HepG2 (cell line): ENCODE data around the gene ANKEF1. TPM values are rescaled to one million over a fixed set of nuclear protein-coding genes. Genes with fewer than 3 reads are reported as not detected.

Experiments
- CCDC6 ChIP-seq: sonication (generic); formaldehyde crosslinking; IDR thresholded peaks from 2 replicates; pipeline ENCODE4 v1.8.1; 2022; ENCODE audit warnings: mild to moderate bottlenecking, missing genetic modification reagents, moderate library complexity
- CHD4 ChIP-seq: fragments of 200-600 bp; sonication (generic); IDR thresholded peaks from 2 replicates; pipeline ENCODE4 v1.7.0; 2017; ENCODE audit warnings: mild to moderate bottlenecking, low read length, borderline replicate concordance
- CREM ChIP-seq, 2 experiments: sonication (generic) in 1 of 2; formaldehyde crosslinking in 1 of 2; IDR thresholded peaks; 2 replicates each; pipeline versions ENCODE4 v1.4.0 to v1.6.1; 2016 to 2020; ENCODE audit warnings: antibody characterized with exemption in 1 of 2, mild to moderate bottlenecking in 1 of 2, missing genetic modification reagents in 1 of 2
- CSRNP1 ChIP-seq: sonication (generic); formaldehyde crosslinking; IDR thresholded peaks from 2 replicates; pipeline ENCODE4 v1.8.1; 2023; ENCODE audit warnings: mild to moderate bottlenecking, missing genetic modification reagents
- GATAD1 ChIP-seq: IDR thresholded peaks from 2 replicates; pipeline ENCODE4 v1.6.1; 2016; ENCODE audit warnings: missing genetic modification reagents, missing compliant biosample characterization
- MED13 ChIP-seq: sonication (generic); formaldehyde crosslinking; IDR thresholded peaks from 2 replicates; pipeline ENCODE4 v1.5.0; 2020; ENCODE audit warnings: missing genetic modification reagents
- ZFYVE20 ChIP-seq: sonication (generic); formaldehyde crosslinking; IDR thresholded peaks from 2 replicates; pipeline ENCODE4 v1.8.0; 2023; ENCODE audit warnings: low read depth, mild to moderate bottlenecking, moderate library complexity, missing genetic modification reagents, borderline replicate concordance
- ZUFSP ChIP-seq: sonication (generic); formaldehyde crosslinking; IDR thresholded peaks from 2 replicates; pipeline ENCODE4 v1.9.0; 2021; ENCODE audit warnings: missing genetic modification reagents, mild to moderate bottlenecking, borderline replicate concordance
- polyA plus RNA-seq, 8 experiments: library from polyadenylated mRNA; depleted of rRNA in 3 of 8; stranded (reverse) in 7 of 8; unstranded in 1 of 8; fragments of >200 nt; fragmentation: Illumina TruSeq in 4 of 8; extraction: Trizol in 4 of 8; gene quantifications; 2 replicates each; pipeline versions ENCODE4 v1.2.1 to v1.2.3, GENCODE V29; 2011 to 2016; ENCODE audit warnings: low read depth in 4 of 8, missing spikeins in 1 of 8, mixed read lengths in 1 of 8; ENCODE audit not compliant: insufficient read depth in 1 of 8
- total RNA-seq, 5 experiments: library from RNA; depleted of rRNA; stranded (reverse); fragments of >200 nt; fragmentation: Illumina TruSeq; extraction: Trizol; gene quantifications; 2 replicates each; pipeline ENCODE4 v1.2.3, GENCODE V29; 2016; ENCODE audit warnings: low read depth in 1 of 5
- TF ChIP-seq, protein P1 (sequence below): sonication (generic); formaldehyde crosslinking; IDR thresholded peaks from 2 replicates; pipeline ENCODE4 v1.4.0; 2020; ENCODE audit warnings: missing genetic modification reagents, borderline replicate concordance
- TF ChIP-seq, protein P2 (sequence below): sonication (generic); formaldehyde crosslinking; IDR thresholded peaks from 2 replicates; pipeline ENCODE4 v1.4.0; 2020; ENCODE audit warnings: missing genetic modification reagents
- TF ChIP-seq, protein P3 (sequence below): IDR thresholded peaks from 2 replicates; pipeline ENCODE4 v1.6.1; 2016; ENCODE audit warnings: low read depth, missing genetic modification reagents, missing compliant biosample characterization
- TF ChIP-seq, protein P4 (sequence below): sonication (generic); formaldehyde crosslinking; IDR thresholded peaks from 2 replicates; pipeline ENCODE4 v1.9.0; 2021; ENCODE audit warnings: missing genetic modification reagents, mild to moderate bottlenecking, borderline replicate concordance

The ANKEF1 gene
- total and polyA plus RNA-seq, 2 of the 13 experiments (the other 11 are each of a cell fraction or from before 2014, with no cell fraction given) = 3.1 to 8.6 TPM

- 0 out of 2 replicates have a peak, but pooled peaks have one; percentile 24 for TF ChIP-seq ZFYVE20
- TF ChIP-seq, protein P1, sequence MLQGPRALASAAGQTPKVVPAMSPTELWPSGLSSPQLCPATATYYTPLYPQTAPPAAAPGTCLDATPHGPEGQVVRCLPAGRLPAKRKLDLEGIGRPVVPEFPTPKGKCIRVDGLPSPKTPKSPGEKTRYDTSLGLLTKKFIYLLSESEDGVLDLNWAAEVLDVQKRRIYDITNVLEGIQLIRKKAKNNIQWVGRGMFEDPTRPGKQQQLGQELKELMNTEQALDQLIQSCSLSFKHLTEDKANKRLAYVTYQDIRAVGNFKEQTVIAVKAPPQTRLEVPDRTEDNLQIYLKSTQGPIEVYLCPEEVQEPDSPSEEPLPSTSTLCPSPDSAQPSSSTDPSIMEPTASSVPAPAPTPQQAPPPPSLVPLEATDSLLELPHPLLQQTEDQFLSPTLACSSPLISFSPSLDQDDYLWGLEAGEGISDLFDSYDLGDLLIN (CRISPR knock-in tag) = peak; percentile 83; the same call in 1 of the 2 replicates
- TF ChIP-seq, protein P2, sequence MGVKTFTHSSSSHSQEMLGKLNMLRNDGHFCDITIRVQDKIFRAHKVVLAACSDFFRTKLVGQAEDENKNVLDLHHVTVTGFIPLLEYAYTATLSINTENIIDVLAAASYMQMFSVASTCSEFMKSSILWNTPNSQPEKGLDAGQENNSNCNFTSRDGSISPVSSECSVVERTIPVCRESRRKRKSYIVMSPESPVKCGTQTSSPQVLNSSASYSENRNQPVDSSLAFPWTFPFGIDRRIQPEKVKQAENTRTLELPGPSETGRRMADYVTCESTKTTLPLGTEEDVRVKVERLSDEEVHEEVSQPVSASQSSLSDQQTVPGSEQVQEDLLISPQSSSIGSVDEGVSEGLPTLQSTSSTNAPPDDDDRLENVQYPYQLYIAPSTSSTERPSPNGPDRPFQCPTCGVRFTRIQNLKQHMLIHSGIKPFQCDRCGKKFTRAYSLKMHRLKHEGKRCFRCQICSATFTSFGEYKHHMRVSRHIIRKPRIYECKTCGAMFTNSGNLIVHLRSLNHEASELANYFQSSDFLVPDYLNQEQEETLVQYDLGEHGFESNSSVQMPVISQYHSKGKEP (CRISPR knock-in tag) = peak; percentile 85; the same call in 1 of the 2 replicates
- TF ChIP-seq, protein P3, sequence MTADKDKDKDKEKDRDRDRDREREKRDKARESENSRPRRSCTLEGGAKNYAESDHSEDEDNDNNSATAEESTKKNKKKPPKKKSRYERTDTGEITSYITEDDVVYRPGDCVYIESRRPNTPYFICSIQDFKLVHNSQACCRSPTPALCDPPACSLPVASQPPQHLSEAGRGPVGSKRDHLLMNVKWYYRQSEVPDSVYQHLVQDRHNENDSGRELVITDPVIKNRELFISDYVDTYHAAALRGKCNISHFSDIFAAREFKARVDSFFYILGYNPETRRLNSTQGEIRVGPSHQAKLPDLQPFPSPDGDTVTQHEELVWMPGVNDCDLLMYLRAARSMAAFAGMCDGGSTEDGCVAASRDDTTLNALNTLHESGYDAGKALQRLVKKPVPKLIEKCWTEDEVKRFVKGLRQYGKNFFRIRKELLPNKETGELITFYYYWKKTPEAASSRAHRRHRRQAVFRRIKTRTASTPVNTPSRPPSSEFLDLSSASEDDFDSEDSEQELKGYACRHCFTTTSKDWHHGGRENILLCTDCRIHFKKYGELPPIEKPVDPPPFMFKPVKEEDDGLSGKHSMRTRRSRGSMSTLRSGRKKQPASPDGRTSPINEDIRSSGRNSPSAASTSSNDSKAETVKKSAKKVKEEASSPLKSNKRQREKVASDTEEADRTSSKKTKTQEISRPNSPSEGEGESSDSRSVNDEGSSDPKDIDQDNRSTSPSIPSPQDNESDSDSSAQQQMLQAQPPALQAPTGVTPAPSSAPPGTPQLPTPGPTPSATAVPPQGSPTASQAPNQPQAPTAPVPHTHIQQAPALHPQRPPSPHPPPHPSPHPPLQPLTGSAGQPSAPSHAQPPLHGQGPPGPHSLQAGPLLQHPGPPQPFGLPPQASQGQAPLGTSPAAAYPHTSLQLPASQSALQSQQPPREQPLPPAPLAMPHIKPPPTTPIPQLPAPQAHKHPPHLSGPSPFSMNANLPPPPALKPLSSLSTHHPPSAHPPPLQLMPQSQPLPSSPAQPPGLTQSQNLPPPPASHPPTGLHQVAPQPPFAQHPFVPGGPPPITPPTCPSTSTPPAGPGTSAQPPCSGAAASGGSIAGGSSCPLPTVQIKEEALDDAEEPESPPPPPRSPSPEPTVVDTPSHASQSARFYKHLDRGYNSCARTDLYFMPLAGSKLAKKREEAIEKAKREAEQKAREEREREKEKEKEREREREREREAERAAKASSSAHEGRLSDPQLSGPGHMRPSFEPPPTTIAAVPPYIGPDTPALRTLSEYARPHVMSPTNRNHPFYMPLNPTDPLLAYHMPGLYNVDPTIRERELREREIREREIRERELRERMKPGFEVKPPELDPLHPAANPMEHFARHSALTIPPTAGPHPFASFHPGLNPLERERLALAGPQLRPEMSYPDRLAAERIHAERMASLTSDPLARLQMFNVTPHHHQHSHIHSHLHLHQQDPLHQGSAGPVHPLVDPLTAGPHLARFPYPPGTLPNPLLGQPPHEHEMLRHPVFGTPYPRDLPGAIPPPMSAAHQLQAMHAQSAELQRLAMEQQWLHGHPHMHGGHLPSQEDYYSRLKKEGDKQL = peak; percentile 23; the same call in 1 of the 2 replicates
- TF ChIP-seq ZUFSP (CRISPR knock-in tag) = no peak
- TF ChIP-seq CREM (IDR thresholded peaks at IDR 0.05) = no peak
- TF ChIP-seq CREM (CRISPR knock-in tag; IDR thresholded peaks at IDR 0.05) = no peak
- peak; percentile 98 for TF ChIP-seq CSRNP1 (CRISPR knock-in tag)
- TF ChIP-seq CHD4 = no peak
- TF ChIP-seq CCDC6 (CRISPR knock-in tag) = peak; percentile 84; the same call in 1 of the 2 replicates
- TF ChIP-seq, protein P4, sequence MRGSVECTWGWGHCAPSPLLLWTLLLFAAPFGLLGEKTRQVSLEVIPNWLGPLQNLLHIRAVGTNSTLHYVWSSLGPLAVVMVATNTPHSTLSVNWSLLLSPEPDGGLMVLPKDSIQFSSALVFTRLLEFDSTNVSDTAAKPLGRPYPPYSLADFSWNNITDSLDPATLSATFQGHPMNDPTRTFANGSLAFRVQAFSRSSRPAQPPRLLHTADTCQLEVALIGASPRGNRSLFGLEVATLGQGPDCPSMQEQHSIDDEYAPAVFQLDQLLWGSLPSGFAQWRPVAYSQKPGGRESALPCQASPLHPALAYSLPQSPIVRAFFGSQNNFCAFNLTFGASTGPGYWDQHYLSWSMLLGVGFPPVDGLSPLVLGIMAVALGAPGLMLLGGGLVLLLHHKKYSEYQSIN (CRISPR knock-in tag) = no peak
- TF ChIP-seq MED13 (CRISPR knock-in tag) = no peak
- TF ChIP-seq GATAD1 (CRISPR knock-in tag) = peak; percentile 86
Measured at GRCh38 chr20:10034717-10035571, at the start of gene ANKEF1 (continued).
